ENCODE measurements around the gene MUC5AC.

Gene MUC5AC

DNA sequence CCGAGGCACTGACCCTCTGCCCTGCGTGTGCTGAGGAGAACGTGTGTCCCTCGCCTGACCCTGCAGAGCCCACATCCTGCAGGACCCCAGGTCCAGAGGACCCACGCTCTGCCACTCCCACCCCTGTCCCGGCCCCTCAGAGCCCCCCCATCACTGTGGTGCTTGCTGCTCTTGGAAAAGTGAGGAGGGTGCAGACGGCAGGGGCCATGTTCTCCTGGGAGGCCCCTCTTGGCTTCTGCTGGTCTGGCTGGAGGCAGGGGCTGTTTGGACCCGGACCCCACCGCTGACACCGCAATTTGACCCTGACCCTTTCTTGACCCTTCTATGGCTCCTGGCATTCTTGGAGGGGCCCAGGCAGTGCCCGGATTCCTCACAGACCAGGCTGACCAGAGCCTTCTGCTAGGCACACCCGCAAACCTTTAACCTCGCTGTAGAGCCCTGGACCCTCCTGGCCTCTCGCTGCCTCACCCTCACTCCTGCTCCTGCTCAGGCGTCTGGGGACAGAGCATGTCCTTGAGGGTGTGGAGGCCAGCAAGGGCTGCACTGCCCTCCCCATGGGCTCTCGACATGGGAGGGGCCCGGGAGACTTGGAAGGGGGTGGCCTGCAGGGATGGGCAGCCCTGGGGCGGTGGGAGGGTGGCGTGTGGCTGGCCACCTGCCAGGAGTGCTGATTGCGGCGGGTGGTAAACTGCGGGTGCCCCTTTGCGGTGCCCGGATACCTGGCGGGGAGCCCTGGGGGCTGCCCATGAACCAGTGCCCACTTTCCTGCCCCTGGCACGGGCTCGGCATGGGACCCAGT, 37.0 kb upstream of the MUC5AC start:
- DNase-seq, result no peak

DNA sequence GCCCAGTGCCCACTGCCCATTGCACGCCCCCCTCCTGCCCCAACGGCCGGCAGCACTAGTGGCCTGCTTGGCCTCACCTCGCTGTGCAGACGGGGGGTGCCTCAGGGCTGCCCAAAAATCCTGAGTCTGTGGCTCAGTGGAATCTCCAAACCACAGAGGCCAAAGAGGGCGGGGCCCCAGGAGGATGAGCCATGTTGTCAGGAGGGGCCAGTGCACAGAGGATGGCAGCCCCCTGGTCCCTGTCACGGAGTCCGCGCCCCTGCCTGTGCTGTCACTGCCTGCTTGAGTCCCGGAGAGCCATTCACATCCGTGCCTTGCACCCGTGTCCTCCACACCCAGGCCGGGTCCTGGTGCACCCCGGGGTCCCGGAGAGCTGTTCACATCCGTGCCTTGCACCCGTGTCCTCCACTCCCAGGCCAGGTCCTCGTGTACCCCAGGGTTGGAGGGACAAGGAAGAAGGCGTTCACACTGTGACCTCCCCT, 36.4 kb upstream of the MUC5AC start:
- DNase-seq, result no peak

DNA sequence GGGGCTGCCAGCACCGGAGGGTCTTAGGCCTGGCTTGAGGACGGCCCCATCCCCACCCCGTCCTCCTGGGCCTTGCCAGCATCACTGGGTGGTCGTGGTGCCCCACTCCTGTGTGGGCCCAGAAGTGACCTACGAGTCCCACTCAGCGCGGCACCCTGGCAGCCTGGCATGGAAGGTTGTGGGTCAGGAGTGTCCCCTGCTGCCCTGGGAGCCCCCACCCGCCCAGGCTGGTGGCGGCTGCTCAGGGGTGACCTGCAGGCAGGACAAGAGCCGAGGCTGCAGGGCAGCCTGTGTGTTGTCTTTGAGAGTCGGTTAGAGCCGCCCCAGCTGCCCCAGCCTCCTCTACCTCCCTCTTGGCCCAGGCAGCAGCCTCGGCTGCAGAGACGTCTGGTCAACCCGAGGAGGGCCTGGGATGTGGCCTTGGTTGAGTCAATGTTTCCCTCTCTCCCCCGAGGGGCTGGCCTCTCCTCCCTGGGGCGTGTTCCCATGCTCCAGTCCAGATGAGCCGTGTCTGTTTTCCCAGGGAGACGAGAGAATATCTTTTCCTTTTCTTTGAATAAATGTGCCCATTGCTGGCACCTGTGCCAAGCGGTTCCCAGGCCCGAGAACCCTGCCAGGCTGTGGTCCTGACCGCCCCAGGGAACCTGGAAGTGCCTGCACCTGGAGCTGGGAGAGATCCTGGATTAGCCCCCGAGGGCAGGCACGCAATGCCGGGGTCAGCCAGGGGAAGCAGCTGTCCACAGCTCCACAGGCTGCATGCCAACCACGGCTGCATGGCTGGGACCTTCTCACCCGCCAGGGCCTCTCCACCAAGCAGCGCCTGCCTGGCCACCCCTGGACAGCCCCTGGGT, 35.7 kb upstream of the MUC5AC start:
- DNase-seq, result no peak

DNA sequence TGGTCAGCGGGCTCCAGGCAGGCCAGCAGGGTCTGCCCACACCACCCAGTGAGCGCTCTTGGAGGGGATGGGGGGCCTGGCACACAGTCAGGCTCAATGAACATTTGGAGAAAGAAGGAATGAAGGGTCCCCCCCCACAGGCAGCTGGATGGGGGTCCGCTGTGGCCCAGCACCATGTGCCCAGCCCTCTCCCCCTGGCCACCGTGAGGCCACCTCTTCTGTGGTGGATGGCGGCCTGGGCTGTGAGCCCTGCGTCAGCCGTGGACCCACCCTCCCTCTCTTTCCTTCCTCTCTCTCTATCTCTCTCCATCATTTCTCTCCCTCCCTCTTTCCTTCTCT, 35.1 kb upstream of the MUC5AC start:
- DNase-seq, result no peak

DNA sequence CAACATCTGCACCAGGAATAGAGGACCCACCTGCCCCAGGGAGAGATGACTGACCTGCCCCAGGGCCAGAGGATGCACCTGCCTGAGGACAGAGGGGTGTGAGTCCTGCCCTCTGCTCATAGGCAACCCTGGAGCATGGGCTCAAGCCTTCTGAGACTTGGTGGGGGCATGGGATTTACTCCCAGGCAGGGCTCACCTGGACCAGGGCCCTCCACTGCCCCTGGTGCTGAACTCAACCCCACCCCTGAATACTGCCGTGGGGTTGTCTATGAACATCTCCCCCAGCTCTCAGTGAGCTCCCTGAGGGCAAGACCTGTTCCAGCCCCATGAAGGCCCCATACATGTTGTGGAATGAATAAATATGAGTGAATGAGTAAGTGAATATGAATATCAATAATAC, 33.8 kb upstream of the MUC5AC start:
- no peak for DNase-seq

DNA sequence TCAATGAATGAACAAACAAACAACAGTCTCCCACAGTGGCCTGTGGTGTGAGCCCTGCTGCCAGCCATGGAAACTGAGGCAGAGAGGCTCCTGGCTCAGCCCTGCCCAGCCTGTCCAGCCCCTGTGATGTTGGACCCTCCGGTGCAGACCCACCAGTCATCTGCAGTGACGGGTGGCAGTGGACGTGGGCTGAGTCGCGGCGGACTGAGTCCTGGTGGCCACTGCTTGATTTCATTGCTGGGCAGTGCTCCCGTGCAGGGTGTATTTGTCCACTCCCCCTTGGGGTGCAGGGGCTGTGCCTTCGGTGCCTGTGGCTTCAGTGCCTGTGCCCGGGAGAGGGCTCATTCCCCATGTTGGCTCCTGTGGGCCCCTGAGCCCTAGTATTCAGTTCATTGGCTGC, 31.9 kb upstream of the MUC5AC start:
- no peak for DNase-seq

DNA sequence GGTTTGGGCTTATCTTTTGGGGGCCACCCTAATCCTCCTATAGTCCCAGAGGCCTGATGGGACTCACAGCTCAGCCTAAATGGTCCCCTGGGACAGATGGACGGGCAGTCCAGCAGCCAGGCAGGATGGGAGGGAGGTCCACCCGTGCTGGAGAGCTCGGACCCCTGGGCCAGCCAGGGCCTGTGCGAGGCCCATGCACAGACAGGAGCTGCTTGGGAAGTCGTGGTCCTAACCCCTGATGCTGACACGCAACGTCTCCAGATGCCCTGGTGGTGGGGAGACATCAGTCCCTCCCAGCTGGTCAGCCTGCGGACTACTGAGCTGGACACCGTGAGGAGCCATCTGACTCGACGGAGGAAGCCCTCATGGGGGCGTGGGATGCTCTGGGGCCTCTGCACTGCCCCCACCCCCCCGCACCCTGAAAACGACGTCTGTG, 31.2 kb upstream of the MUC5AC start:
- DNase-seq, result no peak

DNA sequence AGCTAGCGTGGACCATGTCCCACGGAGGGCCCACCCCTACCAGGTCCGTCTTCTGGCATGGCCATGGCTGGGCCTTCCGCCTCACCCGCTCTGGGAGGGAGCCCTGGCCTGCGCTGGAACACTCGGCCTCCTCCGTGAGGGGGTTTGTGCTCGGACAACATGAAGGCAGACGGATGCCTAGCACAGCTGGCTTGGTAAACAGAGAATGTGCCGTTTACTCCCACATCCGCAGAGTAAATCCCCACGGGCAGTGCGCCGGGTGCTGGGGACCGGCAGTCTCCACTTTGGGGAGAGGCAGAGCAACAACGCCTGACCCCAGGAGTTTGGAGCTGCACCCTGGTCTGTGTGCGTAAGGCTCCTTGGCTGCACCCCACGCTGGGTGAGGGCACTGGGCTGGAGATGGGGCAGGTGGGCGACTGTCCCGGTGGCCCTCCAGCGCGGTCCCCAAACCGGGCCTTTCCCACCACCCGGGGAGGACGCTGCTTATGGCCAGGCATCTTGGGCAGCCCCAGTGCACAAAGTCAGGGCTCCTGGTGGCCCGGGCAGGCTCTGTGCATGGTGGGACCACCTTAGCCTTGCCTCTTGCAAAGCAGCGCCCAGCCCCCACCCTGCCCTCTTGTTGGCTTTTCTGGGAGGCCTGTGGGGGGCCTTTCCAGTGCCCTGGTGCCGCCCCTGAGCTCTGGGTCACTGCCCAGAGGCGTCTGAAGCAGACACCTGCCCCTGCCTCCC, 30.7 kb upstream of the MUC5AC start:
- DNase-seq, result no peak

DNA sequence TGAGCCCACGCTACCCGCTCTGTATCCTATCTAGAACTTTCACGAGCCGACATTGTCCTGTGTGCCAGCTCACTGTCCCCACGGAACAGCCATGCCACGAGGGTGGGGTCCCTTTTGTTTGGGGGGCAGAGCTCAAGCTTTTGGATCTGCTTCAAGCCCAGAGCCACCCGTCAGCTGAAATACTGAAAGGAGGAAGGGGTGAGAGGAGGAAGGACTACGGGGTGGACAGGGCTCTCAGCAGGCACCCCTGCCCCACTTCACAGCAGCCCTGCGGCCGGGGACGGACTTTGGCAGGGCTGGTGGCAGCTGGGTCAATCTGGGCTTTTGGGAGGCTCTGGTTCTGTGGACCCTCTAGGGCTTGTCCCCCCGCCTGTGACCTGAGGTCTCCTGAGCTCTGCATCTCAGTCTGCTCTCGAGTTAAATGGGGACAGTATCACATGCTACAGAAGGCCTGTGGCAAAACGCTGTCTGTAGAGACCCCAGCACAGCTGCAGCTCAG, 30.0 kb upstream of the MUC5AC start:
- DNase-seq, result no peak

DNA sequence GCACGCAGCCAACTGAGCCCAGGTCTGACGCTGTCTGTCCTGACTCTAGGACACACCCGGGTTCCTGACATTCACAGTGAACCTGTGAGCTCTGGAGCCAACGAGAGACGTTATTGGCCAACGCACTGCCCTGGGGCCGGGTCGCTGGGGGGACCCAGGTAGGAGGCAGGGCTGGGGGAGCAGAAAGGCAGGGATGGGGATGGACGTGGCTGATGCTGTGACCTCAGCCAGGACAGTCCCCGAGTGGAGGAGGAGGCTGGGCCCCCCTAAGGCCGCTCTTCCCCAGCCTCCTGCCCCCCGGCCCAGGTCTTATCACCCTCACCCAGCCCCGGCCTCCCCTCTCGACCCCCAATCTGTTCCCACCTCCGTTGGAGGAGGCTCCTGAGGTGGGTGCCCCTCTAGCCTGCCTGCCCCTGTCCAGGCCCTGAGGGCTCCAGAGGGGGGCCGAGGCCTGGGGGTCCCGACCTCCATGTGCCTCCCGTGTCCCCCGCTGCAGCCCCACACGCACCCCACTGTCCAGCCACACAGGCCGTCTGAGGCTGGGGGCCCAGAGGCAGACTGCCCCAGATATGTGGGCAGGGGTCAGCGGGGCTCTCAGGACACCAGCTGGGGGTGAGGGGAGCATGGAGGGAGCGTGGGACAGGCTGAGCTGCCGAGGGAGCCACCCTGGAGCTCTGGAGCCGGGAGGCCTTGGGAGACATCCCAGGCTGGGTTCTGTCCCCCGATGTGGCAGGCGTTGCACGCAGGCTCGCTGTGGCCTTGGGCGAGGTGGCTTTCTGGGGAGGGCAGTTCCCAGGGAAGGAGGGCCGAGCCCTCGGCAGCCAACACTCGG, 29.2 kb upstream of the MUC5AC start:
- no peak for DNase-seq

DNA sequence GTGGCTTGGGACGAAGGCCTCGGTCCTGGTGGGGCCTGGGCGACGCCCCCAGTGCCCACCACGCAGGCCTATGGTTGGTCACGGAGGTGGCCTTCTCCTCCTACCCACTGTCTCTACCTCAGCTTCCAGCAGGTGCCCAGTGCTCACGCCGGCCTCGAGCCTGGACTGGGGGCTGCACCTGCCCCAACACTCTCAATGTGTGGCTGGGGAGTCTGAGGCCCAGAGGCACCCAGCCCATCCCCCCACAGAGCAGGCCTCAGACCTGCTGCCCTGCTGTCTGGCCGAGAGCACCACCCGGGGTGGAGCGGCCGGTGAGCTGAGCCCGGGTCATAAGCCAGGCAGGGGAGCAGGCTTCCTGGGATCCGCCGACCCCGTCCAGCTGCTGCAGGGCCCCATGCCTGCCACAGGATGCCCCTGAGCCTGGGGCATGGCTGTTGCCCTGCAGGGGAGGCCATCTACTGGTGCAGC, 28.6 kb upstream of the MUC5AC start:
- no peak for DNase-seq

DNA sequence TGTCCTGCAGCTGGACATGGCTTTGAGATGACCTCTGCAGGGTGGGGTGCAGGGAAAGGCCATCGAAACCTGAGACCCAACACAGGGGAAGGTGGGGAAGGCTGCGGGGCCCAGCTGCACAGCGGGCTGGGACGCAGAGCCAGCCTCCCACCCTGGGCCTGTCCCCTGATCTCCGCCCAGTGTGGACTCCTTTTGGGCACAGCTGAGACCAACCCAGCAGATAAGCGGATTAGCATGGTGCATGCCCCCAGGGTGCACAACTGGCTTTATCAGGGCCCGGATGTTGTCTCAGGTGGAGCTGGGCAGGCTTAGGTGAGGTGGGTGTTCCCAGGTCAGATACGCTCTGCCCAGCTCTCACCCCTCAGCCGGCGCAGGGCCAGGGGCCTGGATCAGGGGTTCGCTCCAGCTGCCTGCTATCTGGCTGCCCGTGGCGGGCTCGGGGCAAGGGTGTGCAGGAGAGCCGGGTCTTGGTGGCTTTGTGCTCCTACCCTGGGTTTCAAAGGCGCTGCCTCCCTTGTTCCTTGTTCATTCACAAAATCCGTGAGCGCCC, 28.1 kb upstream of the MUC5AC start:
- DNase-seq, result no peak

DNA sequence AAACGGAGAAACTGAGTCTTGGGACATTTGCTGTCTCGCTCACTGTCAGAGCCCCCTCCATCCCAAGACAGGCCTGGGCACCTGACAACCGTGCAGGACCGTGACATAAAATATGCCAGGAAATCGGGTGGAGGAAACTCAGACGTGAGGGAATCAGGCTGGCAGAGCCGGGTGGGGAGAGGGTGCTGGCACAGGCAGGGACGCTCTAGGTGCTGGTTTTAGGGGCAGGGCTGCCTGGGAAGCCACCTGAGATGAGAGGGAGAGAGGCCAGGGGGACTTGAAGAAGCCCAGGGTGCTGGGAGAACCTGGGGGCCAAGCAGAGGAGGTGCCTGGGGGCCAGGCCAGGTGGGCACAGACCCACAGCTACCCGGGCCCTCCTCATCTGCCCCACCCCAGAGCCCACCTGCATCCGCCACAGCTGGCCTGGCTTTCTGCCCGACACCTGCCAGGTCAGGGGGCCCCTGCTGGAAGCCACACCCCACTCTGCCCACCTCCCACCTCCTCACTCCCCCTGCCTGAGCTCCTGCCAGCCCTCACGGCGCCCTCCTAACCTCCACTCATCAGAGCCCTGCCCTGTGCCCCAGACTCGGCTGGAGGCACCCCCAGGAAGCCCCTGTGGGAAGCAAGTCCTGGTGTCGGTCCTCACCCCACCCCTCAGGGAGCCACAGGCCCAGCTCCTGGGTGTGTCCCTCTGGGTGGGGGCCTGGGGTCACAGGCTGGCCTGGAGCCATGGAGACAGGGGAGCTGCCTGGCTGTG, 27.3 kb upstream of the MUC5AC start:
- no peak for DNase-seq

DNA sequence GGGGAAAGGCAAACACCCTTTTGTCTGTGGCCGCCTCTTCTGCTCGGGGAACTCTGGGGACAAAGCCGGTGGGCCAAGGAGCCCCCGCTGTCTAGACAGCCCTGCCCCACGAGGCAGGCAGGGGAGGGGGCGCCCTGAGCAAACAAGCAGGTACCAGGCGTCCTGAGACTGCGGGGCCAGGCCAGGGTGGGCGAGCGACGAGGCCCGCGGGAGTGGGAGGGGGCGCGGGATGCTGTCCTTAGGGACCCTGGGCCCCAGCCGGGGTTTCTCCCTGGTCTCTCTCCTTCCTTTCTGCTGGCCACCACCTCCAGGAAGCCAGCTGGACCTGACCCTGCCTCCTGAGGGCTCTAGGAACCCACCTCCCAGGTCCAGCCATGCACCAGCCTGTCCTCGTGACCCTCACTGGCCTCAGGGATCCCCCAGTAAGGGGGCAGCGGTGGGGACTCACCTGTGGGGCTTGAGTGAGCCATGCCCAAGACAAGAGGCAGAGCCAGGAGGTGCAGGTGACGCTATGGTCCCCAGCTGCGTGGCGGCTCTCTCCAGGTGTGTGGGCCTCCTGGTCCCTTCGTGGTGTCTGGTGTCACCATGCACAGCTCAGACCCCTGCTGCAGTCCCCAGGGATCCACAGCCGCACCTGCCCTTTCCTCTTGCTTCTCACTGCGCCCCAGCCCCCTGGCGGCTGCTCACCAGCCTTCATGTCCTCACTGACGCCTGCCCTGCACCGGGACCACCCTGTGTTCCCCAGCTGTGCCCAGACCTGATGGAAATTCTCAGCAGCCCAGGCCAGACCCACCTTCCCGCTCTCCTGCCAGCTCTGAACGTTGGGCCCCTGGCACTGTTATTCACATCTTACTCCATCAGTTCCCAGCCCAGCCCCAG, 26.5 kb upstream of the MUC5AC start:
- no peak for DNase-seq

DNA sequence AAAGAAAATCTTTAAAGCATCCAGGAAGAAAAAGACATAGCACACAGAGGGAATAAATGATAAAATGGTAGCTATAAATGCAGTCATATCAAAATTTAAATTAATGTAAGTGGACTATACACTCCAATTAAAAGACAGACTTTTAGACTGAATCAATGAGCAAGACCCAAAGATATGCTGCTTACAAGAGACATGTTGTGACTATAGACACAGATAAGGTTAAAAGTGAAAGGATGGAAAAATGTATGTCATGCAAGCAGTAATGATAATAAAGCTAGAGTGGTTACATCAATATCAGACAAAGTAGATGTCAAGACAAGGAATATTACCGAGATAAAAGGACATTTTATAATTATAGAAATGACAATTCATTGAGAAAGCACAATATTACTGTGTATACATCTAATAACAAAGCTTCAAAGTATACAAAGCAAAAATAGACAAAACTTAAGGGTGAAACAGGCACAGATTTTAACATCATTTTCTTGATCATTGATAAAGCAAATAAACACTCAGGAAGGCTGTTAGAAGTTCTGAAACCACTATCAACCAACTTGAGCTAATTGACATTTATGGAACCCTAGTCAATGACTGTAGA, 22.8 kb upstream of the MUC5AC start:
- DNase-seq, result no peak

DNA sequence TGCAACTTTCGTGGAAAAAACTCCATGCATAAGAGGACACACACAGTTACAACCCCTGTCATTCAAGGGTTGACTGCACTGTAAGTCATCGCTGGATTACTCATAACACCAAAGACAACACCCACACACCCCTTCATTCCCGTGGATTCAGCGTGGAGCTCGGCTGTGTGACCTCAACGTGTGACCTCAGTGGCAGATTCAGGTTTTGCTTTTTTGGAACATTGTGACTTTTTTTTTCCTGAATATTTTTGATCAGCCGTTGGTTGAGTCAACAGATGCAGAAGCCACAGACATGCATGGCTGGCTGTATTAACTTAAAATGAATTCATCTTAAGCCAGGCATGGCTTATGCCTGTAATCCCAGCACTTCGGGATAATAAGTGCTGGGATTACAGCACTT, 19.7 kb upstream of the MUC5AC start:
- peak in 1 of 58 donors; percentile 16 for DNase-seq

DNA sequence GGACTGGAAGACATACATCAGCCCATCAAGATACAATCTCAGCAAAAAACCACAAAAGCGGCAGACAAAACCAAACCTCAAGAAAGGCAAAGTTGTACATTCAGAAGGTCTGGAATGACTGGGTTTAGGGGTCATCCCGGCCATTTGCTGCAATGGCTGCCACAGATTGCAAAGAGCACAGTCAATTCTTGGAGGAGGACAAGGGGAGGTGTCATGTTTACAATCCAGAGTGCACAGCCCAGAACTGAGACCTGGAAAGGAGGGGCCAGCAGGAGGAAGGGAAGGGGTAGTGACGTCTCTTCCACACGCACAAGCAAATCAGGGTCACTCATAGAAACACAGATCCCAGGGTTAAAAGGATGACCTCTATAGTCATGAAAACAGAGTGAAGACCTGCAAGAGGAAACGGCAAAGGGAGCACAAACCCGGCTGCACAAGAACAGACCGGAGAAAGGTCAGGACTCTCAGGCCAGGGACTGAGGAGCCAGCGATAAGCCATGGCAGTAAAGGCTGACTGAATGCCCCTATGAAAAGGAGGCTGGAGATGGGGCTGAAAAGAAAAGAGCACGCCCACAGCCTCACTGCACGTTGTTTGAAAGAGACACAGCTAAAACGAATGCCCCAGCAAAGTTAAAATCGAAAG, 18.2 kb upstream of the MUC5AC start:
- DNase-seq, result no peak
